H1 (cell line): Measurements from ENCODE around the gene RTN3. TPM values are rescaled to one million over a fixed set of nuclear protein-coding genes. Genes with fewer than 3 reads are reported as not detected.
A peak's percentile ranks its signal among the peaks of the same experiment; 100 is the strongest.

Experiments used
- ASH2L ChIP-seq: fragments of 200-600, 300-600 bp; sonication (generic); IDR thresholded peaks from one replicate; pipeline ENCODE4 v1.7.1; 2017; ENCODE audit warnings: low read length
- BACH1 ChIP-seq: IDR thresholded peaks from 2 replicates; pipeline ENCODE4 v1.6.1; 2012; ENCODE audit warnings: low read length, improper control_type of control experiment
- CHD7 ChIP-seq: fragments of 300-600 bp; sonication (generic); IDR thresholded peaks from 2 replicates; pipeline ENCODE4 v1.7.1; 2012; ENCODE audit warnings: low read length, moderate library complexity, mild to moderate bottlenecking, inconsistent platforms; ENCODE audit not compliant: insufficient replicate concordance
- GTF2F1 ChIP-seq: IDR thresholded peaks from 2 replicates; pipeline ENCODE4 v1.6.1; 2012; ENCODE audit warnings: low read depth, low read length, improper control_type of control experiment, borderline replicate concordance
- MAFK ChIP-seq: IDR thresholded peaks from 2 replicates; pipeline ENCODE4 v1.6.1; 2012; ENCODE audit warnings: low read depth, mild to moderate bottlenecking, improper control_type of control experiment, low read length
- PHF8 ChIP-seq: fragments of 200-600 bp; sonication (generic); conservative IDR thresholded peaks from 2 replicates; pipeline ENCODE4 v1.7.1; 2012; ENCODE audit warnings: low read depth, mild to moderate bottlenecking, inconsistent platforms, low read length, moderate library complexity
- RBBP5 ChIP-seq: IDR thresholded peaks from 2 replicates; pipeline ENCODE4 v1.7.1; 2012; ENCODE audit warnings: low read depth, mild to moderate bottlenecking, inconsistent platforms, low read length, moderate library complexity, borderline replicate concordance
- SAP30 ChIP-seq: fragments of 300-600 bp; sonication (generic); IDR thresholded peaks from 2 replicates; pipeline ENCODE4 v1.7.1; 2012; ENCODE audit warnings: low read length, moderate library complexity, mild to moderate bottlenecking, inconsistent platforms; ENCODE audit not compliant: insufficient read depth, insufficient replicate concordance
- TEAD4 ChIP-seq: IDR thresholded peaks from 2 replicates; pipeline ENCODE4 v1.6.1; 2012; ENCODE audit warnings: low read depth, low read length, inconsistent platforms, mixed read lengths
- polyA plus RNA-seq, 7 experiments: library from polyadenylated mRNA; depleted of rRNA in 3 of 7; stranded (reverse) in 5 of 7; unstranded in 2 of 7; fragments of >200 nt in 5 of 7; fragments of 200-250 nt in 2 of 7; gene quantifications; 1 replicate in 5 of 7; 2 replicates in 1 of 7; 4 replicates in 1 of 7; pipeline versions ENCODE4 v1.2.1 to v1.2.3, GENCODE V29; 2011 to 2013; ENCODE audit warnings: missing spikeins in 2 of 7, mixed read lengths in 2 of 7
- total RNA-seq: library from RNA; stranded (reverse); fragmentation: NEBNext Ultra II Directional; extraction: Animal tissue kit (Norgen Biotek cat#: 25700); gene quantifications from 2 replicates; pipeline ENCODE4 v1.2.1, GENCODE V29; 2021

The RTN3 gene
- total and polyA plus RNA-seq, 2 of the 8 experiments (the other 6 are each of a cell fraction or from before 2014, with no cell fraction given), result 160 to 203 TPM

DNA sequence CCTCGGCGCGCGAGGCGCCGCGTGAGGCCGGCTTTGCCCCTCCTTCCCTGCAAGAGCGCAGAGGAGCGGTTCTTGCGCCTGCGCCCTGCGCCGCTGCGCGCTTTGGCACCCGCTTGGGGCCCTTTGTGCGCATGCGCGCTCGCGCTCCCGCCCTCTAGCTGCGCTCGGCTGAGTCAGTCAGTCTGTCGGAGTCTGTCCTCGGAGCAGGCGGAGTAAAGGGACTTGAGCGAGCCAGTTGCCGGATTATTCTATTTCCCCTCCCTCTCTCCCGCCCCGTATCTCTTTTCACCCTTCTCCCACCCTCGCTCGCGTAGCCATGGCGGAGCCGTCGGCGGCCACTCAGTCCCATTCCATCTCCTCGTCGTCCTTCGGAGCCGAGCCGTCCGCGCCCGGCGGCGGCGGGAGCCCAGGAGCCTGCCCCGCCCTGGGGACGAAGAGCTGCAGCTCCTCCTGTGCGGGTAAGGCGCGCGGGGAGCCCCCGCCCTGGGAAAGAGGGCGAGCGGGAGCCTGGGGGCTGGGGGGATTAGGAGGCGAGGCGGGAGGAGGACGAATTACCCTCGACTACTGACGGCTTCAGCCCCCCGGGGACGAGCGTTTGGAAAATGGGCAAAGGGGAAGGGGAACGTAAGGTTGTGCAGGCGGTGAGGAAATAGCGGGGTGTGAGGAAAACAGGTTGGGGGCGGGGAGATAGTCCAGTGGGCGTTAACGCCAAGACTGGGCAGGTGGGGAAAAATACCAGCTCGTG, at the start of gene RTN3 (continued):
- no peak for TF ChIP-seq CHD7
- TF ChIP-seq SAP30, result no peak
- TF ChIP-seq PHF8, result peak; percentile 83
- peak; percentile 78 for TF ChIP-seq TEAD4
- peak; percentile 63; the same call in 1 of the 2 replicates for TF ChIP-seq RBBP5
- TF ChIP-seq ASH2L, result peak; percentile 90
- no peak for TF ChIP-seq GTF2F1
- TF ChIP-seq BACH1, result no peak
- TF ChIP-seq MAFK, result no peak
